CD4-positive, alpha-beta T cell treated with Interleukin-4 for 1 hour (primary cell): ENCODE measurements around the gene SORBS1.
A peak's percentile ranks its signal among the peaks of the same experiment; 100 is the strongest.

Experiments
- DNase-seq, 2 donors: peaks; one replicate each; pipeline ENCODE4 v3.0.0-alpha.2; 2020 to 2022

The SORBS1 gene

GRCh38 chr10:95281206-95281605, 280.0 kb downstream of the SORBS1 start:
- no peak for DNase-seq

- DNase-seq, result no peak
These were observed 280.5 kb downstream of the SORBS1 start for GRCh38 chr10:95280637-95281036.

- DNase-seq, result no peak
These were observed 281.9 kb downstream of the SORBS1 start for GRCh38 chr10:95279042-95279820.

GRCh38 chr10:95278061-95278988, 282.8 kb downstream of the SORBS1 start:
- no peak for DNase-seq

GRCh38 chr10:95277614-95278013, 283.6 kb downstream of the SORBS1 start:
- DNase-seq, result no peak

GRCh38 chr10:95277201-95277570, 284.0 kb downstream of the SORBS1 start:
- DNase-seq, result no peak

- DNase-seq, result no peak
These were observed 284.6 kb downstream of the SORBS1 start for GRCh38 chr10:95276367-95277200.

GRCh38 chr10:95275726-95276366, 285.3 kb downstream of the SORBS1 start:
- no peak for DNase-seq

GRCh38 chr10:95273393-95274312, 287.5 kb downstream of the SORBS1 start:
- no peak for DNase-seq

- no peak for DNase-seq
These were observed 292.7 kb downstream of the SORBS1 start for GRCh38 chr10:95268438-95268837.

GRCh38 chr10:95267251-95267650, 293.9 kb downstream of the SORBS1 start:
- DNase-seq, result no peak

GRCh38 chr10:95266674-95267095, 294.5 kb downstream of the SORBS1 start:
- peak; percentile 25 to 34 for DNase-seq

- DNase-seq, result no peak
These were observed 295.6 kb downstream of the SORBS1 start for GRCh38 chr10:95265572-95265971.

- no peak for DNase-seq
These were observed 296.7 kb downstream of the SORBS1 start for GRCh38 chr10:95264227-95265051.

GRCh38 chr10:95263864-95264226, 297.3 kb downstream of the SORBS1 start:
- no peak for DNase-seq

- no peak for DNase-seq
These were observed 298.2 kb downstream of the SORBS1 start for GRCh38 chr10:95262763-95263518.

- DNase-seq, result no peak
These were observed 299.2 kb downstream of the SORBS1 start for GRCh38 chr10:95261926-95262325.
